M059J (cell line): ENCODE data around the gene KCNJ6. TPM values are rescaled to one million over a fixed set of nuclear protein-coding genes. Genes with fewer than 3 reads are reported as not detected.

Experiments
- DNase-seq: peaks from one replicate; pipeline ENCODE4 v3.0.0-alpha.2; 2012; ENCODE audit warnings: low read depth
- total RNA-seq: library from RNA; depleted of rRNA; stranded (reverse); fragments of >200 nt; shearing (Covaris generic); gene quantifications from 2 replicates; pipeline ENCODE4 v1.2.3, GENCODE V29; 2014

The KCNJ6 gene
- total RNA-seq, 1 experiment from 2014 or later = 0.15 TPM

GRCh38 chr21:37574316-37574715 lies 341.9 kb downstream of the KCNJ6 start:
- no peak for DNase-seq

DNA sequence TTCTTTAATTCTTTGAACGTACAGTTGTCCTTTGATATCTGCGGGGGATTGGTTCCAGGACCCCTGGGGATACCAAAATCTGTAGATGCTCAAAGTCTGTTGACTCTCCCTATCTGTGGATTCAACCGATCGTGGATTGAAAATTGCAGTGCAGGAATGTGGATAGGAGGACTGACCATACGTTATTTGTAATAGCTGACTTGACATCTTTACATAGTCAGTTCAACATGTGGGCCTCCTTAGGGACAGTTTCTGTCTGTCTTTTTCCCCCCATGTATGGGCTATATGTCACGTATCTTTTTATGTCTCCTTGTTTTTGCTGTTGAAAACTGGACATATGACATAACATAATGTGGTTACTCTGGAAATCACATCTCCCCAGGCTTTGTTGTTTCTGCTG lies 344.8 kb downstream of the KCNJ6 start:
- no peak for DNase-seq

- DNase-seq = no peak
Measured at GRCh38 chr21:37568916-37569315, 347.3 kb downstream of the KCNJ6 start.

GRCh38 chr21:37568415-37568814 lies 347.8 kb downstream of the KCNJ6 start:
- no peak for DNase-seq

DNA sequence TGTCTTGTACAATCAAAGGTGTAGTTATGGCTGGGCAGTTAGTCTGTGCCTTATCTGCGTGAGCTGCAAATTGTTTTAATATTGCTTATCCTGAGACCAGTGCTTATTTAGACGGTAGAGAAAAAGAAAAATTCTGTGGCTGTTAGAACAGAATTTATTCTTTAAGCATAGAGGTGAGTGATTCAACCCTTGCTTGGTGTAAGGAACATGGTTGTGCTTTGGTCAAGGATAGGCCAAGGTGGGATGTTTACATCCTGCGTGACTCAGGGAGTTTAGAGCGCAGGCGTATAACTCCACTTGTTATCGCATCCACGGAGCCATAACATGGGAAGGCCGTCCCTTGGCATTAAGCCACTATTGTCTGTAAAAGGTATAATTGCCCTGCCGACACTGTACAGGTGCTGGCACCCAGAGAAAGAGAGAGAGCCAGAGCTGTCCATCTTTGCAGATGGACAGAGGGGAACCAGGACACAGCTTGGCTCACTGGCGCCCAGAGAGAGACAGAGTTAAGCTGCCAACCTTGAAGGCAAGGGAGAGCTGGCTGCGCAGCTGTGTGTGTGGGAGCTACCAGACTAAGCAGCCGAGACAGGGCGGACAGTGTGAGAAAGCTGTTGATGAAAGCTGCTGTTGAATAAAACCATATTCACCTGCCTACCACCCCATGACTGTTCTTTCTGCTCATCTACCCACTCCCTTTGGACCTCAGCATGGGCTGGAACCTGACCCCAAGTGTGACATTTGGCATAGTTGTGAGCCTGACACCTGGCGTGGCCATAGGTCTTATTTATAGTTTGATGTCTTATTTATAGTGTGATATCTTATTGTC lies 349.3 kb downstream of the KCNJ6 start:
- DNase-seq = no peak

DNA sequence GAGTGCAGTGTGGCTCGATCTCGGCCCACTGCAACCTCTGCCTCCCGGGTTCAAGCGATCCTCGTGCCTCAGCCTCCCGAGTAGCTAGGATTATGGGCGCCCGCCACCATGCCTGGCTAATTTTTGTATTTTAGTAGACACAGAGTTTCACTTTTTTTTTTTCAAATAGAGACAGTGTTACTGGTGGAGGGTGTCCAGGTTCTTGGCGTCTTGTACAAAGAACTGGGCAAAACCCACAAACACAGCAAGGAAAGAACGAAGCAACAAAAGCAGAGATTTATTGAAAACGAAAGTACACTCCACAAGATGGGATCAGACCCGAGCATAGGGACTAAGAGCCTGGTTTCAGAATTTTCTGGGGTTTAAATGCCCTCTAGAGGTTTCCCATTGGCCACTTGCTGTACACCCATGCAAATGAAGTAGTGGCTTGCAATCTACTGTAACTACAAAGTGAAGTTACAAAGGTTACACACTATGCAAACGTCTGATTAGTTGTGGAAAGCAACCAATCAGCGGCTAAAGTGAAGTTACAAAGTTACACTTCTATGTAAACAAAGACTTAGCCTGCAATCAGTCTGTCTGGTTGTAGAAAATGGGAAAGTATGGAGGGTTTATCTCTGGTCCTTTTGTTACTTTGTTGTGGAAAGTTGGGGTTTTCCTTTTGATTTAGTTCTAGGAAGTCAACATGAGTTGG lies 350.6 kb downstream of the KCNJ6 start:
- DNase-seq = peak; percentile 89

DNA sequence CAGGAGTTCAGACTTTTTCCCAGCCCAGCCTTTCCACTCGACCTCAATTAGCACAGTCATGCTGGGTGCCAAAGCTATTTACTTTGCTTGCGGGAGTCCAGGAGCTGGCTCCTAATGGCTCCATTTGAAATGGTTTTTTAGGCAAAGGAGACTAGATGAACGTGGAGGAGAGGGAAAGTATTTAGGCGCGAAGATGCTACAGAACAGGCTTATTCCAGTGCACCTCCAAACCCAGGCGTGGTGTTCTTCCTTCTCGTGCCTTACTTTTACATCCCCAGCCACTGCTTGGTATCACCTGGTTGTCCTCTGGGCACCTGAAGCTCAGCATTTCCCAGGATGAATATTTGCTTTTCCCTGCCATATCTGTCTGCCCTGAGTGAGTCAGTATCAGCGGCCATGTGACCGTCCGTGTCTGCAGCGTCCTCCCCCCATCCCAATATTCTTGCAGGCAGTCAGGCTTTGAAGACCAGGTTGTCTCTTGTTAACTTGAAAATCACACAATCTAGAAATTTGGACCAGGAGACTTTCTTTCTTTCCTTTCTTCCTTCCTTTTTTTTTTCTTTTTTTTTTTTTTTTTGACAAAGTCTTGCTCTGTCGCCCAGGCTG lies 351.2 kb downstream of the KCNJ6 start:
- DNase-seq = peak; percentile 74

DNA sequence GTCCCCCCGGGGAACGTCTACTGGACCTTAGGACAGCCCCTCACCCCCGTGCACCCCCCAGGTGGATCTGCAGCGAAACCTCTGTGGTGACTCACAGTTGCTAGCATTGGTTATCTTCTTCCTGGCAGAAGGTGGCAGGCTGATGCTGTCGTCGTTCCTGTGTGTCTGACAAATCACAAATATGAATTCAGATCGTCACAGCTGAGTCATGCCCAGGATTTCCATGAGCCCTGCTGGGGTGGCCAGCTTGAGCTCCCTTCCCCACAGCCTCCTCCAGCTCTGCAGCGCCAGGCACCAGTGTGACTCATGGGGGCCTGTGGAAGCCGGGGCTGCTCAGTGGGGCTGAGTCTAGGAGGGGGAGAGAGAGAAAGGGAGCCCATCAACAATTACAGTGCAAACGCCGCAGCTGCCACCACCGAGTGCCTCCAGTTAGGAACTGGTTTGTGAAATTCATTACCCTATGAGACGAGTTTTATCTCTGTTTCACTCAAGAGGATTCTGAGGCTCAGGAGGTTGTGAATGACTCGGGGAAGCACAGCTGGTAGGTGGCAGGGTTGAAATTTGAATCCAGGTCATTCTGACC lies 351.8 kb downstream of the KCNJ6 start:
- peak; percentile 100 for DNase-seq

GRCh38 chr21:37563641-37564340 lies 352.5 kb downstream of the KCNJ6 start:
- peak; percentile 97 for DNase-seq

- DNase-seq = no peak
Measured at GRCh38 chr21:37562920-37563640, 353.2 kb downstream of the KCNJ6 start.

- DNase-seq = no peak
Measured at GRCh38 chr21:37561941-37562919, 354.0 kb downstream of the KCNJ6 start.

DNA sequence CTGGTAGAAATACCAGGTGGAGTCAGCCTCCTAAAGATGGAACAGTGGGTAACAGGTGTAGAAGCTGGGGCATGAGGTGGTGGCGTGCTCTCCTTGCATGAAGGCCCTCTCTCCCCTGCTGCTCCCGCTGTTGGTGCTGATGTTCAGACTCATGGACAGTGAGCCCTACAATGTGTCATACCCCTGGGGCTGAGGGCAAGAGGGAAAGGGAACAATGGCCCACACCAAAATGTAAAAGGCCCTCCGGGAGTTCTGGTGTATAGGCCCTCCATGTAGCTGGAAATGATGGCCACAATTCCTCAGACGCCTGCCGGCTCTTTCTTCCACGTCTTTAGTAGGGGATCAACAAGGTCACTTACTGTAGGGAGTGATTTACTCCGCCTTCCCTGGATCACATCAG lies 354.8 kb downstream of the KCNJ6 start:
- no peak for DNase-seq

DNA sequence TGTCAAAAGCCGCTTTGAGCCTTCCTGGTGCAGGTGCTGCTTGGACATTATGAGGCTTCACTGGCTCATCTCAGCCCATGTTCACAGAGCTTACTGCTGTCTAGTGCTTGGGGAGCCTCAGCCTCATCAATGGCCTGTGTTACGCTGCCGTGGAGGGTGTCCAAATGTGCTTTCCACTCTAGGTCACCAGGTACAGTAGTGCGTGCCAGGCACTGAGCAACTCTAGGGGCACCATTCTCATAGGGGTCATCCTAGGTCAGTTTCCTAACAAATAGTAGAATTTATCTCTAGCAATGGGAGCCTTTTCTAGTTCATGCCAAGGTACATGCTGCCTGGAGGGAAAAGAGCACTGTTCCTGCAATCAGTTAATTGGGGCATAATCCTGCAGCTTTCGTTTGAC lies 355.9 kb downstream of the KCNJ6 start:
- DNase-seq = no peak

DNA sequence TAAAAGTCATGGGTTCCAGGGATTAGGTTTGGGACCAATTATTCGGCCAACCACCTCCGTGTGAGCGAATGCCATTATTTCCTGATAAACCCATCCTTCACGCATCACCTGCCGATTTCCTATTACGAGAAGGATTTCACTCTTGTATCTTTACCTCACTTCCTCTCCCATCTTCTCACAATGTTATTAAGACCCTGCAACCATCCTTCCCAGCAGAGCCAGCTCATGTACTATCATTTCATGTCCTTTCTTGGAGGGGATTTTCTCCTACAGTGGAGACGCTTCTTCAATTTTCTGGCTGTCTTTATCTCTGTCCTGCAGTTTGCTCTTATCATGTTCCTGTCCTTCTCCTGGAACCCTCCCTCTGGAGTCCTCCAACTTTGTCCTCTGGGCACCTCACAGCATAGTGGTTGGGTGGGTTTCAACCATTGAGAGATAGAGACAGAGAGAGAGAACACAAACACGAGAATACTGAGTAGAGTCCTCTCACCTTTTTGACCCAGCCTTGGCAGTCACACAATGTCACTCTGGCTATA lies 357.5 kb downstream of the KCNJ6 start:
- no peak for DNase-seq
